Stimulated activated CD8-positive, alpha-beta memory T cell treated with anti-CD3 and anti-CD28 coated beads, Interleukin-7, amount 100 ng/mL, for 1 hour (primary cell): ENCODE data around the gene LRRN4CL.
"Not testable (repeated sequence)": the region's sequence is repeated elsewhere in the genome, so short reads cannot be mapped to it uniquely, and the experiment has no call there.

Experiments
- DNase-seq, 2 donors: peaks; one replicate each; pipeline ENCODE4 v3.0.0-alpha.2; 2020; ENCODE audit warnings: low read depth in 2 of 2

Gene LRRN4CL

GRCh38 chr11:62689421-62690183, at the start of gene LRRN4CL:
LRRN4CL (minus strand) TSS chr11:62689530; CDS start chr11:62688508, 1,022 bp downstream.
- no peak for DNase-seq

- DNase-seq = no peak
Measured at GRCh38 chr11:62737196-62737595, 47.9 kb upstream of the LRRN4CL start.

- DNase-seq = no peak
Measured at GRCh38 chr11:62732830-62733229, 43.5 kb upstream of the LRRN4CL start.

GRCh38 chr11:62730076-62730475, 40.7 kb upstream of the LRRN4CL start:
- DNase-seq = not testable (repeated sequence)

- DNase-seq = peak; percentile 58 to 71
Measured at GRCh38 chr11:62728171-62728988, 39.0 kb upstream of the LRRN4CL start, which contains the start of gene TTC9C. TTC9C (plus strand) TSS chr11:62728486; CDS start chr11:62728849, 363 bp downstream.

- DNase-seq = peak; percentile 46 to 52
Measured at GRCh38 chr11:62727872-62728170, 38.5 kb upstream of the LRRN4CL start.

DNA sequence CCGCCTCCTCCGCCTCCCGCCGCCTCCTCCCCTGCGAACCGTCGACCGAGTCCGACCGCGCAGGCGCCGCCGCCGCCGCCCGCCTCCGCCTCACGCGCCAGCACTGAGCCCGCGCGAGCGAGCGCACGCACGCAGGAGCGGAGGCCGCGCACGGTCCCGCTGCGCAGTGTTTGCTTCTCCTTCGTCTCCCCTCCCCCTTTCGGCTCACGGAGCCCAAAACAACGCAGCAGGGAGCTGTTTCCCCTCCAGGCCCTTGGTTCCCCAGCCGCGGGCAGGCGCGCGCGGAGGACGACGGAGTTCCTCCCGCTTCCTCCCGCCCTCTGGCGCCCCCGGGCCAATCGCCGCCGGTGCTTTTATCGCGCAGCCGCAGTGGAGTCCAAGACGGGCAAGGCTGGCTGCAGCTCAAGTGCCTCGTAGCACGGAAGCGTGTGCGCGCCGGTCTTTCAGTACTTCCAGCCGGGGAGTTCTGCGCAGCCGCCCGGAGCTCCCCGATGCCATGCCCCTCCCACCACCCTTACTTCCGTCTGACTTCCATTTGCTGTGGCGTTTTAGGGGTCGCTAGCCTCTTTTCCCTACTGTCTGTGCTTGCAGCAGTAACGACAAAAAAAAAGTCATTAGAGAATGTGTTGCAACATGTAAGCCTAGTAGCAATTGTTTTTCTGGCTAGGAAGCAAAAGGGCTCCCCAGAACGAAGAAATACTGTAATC, 38.0 kb upstream of the LRRN4CL start, which contains the start of gene HNRNPUL2:
HNRNPUL2 (minus strand) TSS at position 293 of the 707 bp plus-strand sequence. CDS start 301 bp downstream, outside the sequence.
- peak; percentile 93 to 96 for DNase-seq

- DNase-seq = no peak
Measured at GRCh38 chr11:62726915-62727164, 37.5 kb upstream of the LRRN4CL start.

GRCh38 chr11:62726156-62726914, 37.0 kb upstream of the LRRN4CL start:
- no peak for DNase-seq

DNA sequence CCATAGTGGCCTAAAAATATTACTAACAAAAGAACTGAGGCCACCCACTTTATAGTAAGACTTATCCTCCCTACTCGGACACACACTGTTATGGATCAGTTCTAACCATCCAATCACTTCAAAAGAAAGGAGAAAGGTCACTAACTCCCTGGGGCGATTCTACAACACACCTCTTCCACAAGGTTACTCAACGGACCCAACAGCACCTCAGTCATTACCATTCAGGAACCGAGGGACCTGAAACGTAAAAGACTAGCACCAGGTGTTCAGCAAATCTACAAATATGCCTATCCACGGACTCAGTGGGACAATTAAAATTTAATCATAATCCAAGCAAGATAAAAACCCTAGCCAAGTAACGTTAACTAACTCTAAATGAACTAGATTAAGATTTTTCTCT, 36.3 kb upstream of the LRRN4CL start:
- no peak for DNase-seq

- no peak for DNase-seq
Measured at GRCh38 chr11:62724171-62724570, 34.8 kb upstream of the LRRN4CL start.

GRCh38 chr11:62721994-62722393, 32.7 kb upstream of the LRRN4CL start:
- DNase-seq = no peak

- no peak for DNase-seq
Measured at GRCh38 chr11:62719302-62719978, 30.1 kb upstream of the LRRN4CL start.

DNA sequence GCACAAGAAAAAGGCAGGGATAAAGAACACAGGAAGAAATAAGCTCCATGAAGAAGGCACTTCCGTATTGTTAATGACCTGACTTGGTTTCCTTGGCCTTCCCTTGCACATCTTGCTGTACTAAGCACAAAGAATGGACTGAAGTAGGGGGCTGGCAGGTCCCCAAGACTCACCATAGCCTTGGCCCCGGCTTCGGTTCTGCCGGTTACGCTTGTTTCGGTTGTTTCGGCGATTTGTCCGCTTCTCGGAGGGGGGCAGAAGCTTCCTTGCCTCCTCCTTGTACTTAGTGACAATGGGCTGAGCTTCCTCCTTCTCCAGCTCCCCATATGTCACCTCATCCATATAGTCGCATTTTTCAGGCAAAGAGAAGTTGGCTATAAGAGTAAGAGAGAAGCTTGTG, 27.5 kb upstream of the LRRN4CL start:
- DNase-seq = no peak

DNA sequence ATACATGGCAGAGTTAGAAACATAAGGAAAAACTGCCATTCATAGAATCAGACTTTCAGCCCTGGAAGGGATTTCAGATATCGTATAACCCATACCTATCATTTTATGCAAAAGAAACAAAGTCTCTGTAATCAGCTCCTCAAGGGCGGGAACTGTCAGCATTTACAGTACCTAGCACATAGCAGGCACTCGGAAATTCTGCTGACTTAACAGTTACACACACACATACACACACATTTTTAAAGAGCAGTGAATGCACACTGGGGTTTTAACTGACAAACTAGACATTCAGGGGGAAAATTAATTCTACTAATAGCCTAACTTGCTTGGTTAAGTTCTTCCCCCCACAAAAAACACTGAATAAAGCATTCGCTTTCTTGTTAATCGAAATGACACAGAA, 26.9 kb upstream of the LRRN4CL start:
- no peak for DNase-seq

GRCh38 chr11:62715150-62716130, 26.1 kb upstream of the LRRN4CL start:
- no peak for DNase-seq

GRCh38 chr11:62713343-62713742, 24.0 kb upstream of the LRRN4CL start:
- DNase-seq = no peak

- no peak for DNase-seq
Measured at GRCh38 chr11:62712861-62713260, 23.5 kb upstream of the LRRN4CL start.

GRCh38 chr11:62712276-62712812, 23.0 kb upstream of the LRRN4CL start:
- DNase-seq = no peak

- DNase-seq = no peak
Measured at GRCh38 chr11:62710001-62710345, 20.6 kb upstream of the LRRN4CL start.
